ENCODE data around the gene CBLC.

- TF ChIP-seq CTCF (IDR thresholded peaks at IDR 0.05; ENCODE audit: low read depth, low read length): no peak
- no peak for TF ChIP-seq EZH2phosphoT487 (IDR thresholded peaks at IDR 0.05; ENCODE audit: low read depth)
These were observed 63.5 kb downstream of the CBLC start for GRCh38 chr19:44841231-44841630.

Data from OCI-LY3 (cell line).